A172 (cell line): Measurements from ENCODE around the gene ENOX1. TPM values are rescaled to one million over a fixed set of nuclear protein-coding genes. Genes with fewer than 3 reads are reported as not detected.

Experiments
- DNase-seq: peaks from one replicate; pipeline ENCODE4 v3.0.0-alpha.2; 2015; ENCODE audit warnings: low spot score
- total RNA-seq: library from RNA; depleted of rRNA; stranded (reverse); fragments of >200 nt; shearing (Covaris generic); gene quantifications from 2 replicates; pipeline ENCODE4 v1.2.3, GENCODE V29; 2014

The ENOX1 gene
- total RNA-seq, 1 experiment from 2014 or later: not detected

DNA sequence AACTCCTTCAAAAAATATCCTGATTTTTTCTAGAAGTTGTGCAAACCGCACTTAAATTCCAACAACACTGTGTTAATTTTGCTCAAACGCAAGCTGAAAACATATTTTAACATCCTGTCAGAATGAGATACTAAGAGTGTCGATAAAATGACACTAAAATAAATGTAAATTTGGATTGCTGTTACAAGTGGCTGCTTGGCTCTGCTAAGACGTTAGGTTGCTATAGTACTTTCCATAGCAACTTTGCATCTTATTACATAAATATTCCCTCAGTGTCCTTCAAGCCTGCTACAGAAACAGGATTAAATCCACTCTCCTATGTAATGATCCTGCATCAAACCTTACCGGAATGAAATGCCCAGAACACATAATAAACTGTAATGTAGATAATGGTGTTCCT is 471.2 kb downstream of the ENOX1 start:
- DNase-seq: no peak

DNA sequence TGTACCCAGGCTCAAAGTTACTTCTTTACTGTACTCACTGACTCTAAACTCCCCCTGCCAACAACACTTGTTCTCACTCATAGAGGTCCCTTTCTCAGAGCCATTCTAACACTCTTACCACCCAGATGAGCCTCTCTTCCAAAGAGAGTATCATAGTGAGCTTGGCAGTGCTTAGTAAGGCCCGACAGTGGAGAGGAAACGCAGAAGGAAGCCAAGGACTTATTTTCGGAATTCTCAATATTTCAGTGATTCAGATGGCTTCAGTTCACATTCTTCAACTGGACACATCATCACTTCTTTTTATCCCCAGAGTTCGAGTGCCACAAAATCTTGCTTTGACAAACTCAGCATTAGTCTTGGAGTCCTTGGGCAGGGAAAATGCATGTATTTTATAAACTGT is 477.5 kb downstream of the ENOX1 start:
- no peak for DNase-seq

DNA sequence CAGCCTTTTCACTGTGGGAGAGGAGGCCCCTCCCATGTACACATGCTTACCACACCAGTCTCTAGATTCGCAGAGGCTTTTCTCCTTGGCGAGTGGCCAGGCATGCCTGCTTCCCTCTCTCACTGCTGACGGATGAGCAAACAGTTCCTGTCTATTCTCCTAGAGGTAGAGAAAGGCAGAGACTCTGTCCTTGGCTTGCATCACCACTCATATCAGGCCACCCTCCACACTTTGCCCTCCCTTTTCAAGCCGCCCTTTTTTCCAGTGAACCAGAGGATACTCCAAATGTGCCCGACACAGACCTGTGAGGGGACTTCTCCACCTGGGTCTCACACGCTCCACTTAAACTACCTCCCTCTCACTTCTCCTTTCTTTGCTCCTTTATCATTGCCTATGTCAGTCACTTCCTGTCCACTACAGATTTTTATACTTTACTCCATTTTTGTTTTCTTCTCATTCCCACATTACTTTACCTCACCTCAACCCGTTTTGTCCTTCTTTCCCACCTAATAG is 478.8 kb downstream of the ENOX1 start:
- DNase-seq: peak; percentile 78

DNA sequence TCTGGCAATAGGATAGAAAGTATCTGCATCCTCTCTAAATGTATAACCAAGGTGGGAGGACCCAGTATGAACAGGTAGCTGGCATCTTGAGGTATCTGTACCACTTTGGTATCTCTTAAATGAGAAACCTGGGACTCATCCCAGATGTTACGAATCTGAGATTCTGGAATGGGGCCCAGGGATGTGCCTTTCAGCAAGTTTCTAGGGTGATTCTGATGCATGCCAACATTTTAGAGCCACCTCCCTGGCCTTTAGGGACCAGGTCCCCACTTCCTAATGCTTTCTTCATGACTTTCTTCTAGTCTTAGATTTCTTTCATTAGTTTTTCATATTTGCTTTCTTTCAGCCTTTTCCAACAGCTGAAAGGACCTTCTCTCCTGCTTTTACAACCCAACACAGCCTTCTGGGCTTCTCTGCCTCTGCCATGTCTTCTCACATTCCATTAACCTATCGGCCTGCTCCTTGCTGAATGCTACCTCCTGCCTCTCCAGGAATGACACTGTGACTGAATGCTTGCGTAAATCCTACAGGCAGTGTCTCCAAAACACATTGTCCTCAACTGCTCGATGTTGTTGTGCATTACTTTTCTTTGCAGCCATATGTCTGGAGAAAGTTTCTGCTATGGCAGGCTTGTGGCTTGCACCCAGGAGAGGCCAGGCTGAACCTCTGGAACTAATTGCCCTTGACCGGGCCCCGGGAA is 479.4 kb downstream of the ENOX1 start:
- DNase-seq: no peak

DNA sequence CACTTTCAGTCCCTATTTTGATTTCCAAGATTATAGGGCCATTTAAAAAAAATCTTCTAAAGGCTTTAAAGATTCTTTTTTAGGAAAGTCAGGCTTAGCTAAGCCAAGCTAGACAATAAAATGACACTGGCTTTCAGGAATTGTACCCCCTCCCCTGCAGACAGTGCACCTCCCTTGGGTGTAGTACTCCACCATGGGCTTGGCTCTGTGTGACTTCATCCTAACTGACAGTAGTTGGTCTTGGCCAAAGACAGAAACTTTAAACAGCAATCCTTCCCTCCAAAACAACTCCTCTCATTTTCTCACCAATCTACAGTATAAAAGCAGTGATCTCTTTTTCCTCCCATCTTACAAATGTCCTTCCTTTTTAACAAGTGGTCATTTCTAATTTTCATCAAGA is 480.4 kb downstream of the ENOX1 start:
- no peak for DNase-seq

DNA sequence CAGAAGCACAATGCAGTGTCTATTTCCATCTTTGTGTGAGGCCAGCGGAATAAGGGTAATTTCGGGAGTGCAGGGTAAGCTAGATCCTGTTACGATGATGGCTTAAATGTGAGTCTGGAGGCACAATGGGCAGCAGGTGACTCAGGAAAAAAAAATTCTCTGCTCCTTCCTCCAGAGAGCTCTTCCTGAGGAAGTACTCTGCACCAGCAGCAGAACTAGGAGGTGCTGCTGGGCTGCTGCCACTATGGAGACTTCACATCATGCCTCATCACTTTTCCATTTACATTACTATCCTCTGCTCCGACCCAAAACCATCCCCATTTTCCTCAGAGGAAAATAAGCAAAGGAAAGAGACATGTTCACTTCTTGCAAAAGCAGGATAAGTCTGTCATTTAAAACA is 481.4 kb downstream of the ENOX1 start:
- peak; percentile 60 for DNase-seq

DNA sequence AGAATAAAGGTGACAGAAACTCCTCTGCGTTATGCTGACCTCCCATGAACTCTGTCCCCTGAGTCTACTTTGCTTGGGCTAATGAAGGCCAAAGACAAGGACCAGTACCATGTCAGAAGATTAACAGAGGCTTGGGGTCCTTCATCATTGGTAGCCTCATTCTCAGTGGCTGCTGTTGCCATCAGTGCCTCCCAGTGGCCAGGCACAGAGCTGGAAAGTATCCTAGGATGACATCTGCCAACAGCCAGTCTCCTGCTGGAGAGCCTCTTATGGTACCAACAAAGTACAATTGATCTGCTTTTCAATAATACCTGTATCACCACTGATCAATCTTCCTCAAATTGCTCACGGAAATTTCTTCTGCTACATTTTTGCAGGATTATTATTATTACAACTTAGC is 481.8 kb downstream of the ENOX1 start:
- no peak for DNase-seq

DNA sequence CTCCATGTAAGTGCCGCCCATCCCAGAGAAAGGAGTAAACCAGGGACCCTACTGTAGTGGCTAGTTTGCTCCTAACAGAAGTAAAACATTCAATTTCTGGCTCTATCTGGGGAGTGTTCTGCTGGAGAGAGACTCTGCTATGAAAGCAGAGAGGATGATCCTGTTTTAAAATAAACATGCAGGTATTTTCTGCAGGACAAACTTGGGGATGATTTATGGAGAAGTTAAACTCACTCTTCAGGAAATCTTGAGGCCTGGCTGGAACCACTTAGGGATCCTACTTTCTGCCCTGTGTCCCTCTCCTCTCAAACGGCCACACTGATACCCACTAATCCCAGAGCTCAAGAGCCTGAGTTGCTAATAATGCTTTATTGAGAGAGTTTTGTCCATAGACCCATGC is 482.3 kb downstream of the ENOX1 start:
- DNase-seq: no peak

DNA sequence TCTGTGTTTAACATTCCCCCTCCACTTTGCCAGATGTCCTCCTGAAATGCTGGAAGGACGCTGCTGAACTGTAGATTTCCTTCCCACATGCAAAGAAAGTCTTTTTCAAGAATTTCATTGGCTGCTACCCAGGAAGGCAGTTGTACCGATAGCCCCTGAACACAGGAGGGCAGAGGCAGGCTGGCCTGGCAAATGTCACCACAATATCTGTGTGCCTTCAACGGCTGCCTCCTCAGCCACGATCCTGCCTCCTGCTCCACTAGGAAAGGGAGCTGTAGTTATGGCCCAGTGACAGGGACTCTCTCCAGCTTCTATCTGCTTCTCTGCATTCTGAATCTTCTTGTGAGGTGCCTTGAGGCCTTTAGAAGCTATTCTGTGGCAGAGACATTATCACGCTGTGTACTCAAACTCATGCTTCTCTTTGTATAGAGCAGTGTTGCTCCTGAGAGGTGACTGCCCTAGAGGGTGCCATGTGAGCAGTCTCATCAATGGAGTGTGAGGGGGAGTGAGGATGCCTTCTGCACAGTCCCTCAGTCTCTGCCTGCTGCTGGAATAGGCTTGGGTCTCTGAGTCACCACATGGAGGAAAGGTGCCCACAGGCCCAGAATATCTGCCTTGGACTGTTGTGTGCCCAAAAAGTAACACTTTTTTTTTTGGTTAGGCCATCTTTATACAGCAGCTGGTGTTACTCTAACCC is 483.6 kb downstream of the ENOX1 start:
- DNase-seq: peak; percentile 65

DNA sequence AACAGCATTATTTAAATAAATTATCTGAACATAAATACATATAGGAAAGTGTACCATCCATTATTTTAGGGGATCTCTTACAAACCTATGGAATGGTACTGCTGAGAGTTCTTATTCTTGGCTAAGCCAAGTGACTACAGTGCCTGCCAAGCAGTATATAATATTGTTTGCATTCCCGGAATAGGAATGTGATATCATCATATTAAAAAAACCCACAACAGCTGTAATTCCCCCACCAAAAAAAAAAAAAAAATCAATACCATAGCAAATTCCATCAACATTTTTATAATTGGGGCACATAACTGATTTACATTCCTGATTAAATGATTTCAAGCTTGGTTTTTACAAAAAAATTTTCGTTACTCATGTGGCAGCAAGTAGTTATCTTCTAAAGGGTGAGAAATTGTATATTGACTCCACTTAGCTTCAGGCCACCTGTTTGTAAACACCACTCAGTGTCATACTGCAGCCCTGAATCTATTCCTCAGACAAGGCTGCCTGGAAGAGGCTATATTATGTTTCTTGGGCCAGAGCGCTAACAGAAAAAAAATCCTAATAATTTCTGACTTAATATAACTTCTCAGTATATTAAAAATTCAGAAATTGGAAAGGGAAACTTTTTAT is 485.3 kb downstream of the ENOX1 start:
- no peak for DNase-seq

DNA sequence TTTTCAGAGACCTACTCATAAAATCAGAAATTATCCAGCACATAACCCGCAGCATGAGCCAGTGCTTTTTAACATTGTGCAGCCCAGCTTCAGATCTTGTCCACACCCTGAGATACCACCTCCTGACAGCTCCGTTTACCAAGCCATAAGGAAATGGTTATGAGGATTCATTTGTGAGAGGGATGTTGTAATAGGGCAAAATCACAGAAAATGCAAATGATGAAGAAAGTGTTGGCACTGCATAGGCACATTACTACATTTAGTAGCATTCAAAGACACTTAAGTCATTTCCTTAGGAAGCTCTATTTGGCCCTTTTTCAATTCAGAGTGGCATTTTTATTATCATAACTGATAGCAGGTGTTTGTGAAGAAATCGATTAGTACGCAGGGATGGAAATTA is 485.9 kb downstream of the ENOX1 start:
- DNase-seq: no peak

DNA sequence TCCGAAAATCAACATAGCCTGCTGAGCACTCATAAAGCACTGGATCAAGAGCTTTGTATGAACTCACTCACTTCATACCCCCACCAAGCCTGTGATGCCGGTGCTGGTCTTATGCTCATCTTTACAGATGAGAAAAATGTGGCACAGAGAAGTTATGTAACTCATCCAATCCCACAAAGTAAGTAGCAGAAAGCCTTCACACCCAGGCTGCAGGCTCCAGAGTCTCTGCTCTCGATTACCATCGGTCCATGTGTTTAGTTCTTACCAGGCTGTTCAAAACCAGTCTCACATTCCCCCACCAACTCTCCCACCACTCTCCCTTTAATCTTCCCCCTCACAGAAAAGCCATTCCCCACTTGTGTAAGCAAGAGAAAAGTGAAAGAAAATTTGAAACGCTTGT is 487.4 kb downstream of the ENOX1 start:
- no peak for DNase-seq

DNA sequence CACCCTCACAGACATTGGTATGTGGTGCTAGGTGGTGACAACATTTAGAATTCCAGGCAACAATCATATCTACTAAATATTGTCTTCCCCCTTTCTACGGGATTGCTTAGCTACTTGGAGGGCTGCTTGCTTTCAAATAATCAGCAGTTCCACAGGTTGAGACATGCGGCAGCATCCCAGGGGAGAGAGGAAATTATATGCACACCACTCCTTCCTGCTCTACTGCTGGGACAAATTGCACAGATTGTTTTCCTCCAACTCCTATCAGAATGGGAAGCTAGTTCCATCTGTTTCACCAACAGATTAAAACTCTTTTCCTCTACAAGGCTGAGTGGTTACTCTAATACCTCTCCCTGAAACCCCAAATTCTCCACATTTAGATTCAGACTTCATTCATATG is 488.0 kb downstream of the ENOX1 start:
- DNase-seq: no peak

DNA sequence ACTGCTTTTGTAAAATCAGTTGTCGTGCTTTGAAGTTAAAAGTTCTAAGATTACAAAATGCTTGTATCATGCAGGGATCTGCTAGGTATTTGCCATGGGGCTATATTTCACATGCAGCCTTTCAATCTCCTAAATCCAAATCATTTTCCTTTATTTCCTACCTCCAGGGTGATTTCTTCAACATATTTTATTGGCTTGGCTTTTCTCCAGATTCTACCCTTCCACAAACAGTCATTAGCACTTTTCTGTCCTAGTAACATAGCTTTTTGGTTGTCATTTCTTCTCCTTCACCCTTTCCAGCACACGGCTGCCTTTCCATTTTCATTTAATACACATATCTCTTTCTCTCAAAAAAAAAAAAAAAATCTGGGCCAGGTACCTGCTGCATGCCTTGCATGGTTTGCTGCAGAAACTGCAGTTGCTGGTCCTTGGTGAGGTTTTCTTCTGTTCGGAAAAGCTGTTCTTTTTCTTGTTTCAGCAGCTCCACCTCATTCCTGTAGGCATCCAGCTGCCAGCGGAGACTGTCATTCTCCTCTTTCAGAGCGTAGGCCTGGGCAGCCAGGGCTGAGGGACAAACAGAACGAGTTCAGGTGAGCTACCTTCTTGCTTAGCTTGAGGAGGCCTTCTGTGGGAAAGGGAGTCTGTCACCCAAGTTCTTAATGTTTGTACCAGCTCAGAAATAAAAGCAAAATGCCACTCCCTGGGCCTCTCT is 488.6 kb downstream of the ENOX1 start:
- no peak for DNase-seq

DNA sequence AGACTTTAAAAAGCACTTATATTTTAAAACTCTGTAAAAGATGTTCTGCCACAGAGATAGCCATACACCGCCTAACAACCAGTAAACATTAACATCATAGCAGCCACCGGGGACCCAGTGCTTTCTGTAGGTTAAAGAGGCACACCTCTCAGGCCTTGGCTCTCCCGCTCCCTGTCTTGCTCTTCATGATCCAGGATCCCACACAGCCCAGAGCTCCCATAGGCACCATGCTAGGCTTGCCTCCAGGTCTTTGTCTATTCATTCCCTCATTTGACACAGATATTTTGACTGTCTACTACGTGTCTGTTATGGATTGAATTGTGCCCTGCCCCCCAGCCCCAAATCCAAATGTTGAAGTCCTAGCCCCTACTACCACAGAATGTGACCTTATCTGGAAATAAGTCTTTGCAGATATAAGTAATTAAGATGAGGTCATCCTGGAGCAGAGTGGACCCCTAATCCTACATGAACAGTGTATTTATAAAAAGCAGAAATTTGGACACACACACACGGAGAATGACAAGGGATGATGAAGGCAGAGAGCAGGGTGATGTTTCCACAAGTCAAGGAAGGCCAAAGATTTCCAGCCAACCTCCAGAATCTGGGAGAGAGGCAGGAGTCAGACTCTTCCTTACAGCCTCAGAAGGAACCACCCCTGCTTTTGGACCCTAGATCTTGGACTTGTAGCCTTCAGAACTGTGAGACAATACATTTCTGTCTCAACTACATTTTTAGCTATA is 490.8 kb downstream of the ENOX1 start:
- no peak for DNase-seq

DNA sequence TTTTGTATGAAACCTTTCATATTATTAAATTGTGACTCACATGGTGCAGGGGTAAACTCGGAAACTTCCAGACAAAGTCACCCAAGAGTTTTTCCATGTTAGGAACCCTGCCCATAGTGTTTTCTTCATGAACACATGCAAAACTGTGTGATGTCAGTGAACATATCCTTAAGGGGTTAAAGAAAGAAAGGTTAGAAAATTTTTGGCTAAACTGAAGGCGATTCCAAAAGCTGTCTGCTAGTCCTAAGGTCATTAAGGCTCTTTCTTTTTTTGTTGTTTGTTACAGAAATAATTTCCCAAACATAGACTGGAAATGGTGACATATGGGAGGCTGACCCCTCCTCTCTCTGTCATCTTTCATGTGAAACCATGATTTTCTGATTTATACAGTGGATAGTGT is 491.5 kb downstream of the ENOX1 start:
- DNase-seq: no peak

DNA sequence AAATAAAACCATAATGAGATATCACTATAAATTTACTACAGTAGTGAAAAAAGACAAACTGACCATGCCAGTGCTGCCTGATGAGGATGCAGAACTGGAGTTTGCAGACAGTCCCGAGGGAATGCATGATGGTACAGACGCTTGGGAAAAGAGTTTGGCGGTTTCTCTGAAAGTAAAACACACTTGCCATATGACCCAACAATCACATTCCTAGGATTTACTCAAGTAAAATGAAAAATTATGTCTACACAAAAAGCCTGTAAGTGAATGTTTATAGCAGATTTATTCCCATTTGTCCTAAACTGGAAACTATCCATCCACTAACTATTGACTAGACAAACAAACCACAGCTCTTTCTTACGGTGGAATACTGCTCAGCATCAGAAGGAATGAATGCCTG is 492.4 kb downstream of the ENOX1 start:
- no peak for DNase-seq

DNA sequence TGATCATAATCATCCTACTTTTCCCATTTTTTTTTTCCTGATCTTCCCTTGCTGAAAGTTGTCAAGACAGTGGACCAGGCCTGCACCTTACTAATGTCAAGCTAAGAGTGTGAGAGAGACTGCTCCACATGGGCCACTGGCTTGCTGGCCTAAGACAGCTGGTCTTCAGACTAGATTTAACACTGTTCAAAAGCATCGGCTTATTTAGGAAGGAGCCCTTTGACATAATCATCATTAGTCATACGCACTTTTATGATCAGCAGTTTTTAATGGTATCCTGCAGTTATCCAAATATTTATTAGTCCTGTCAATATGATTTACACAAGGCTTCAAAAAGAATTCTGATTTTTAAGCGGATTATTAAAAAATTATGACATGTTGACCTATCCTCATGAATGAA is 492.8 kb downstream of the ENOX1 start:
- no peak for DNase-seq

DNA sequence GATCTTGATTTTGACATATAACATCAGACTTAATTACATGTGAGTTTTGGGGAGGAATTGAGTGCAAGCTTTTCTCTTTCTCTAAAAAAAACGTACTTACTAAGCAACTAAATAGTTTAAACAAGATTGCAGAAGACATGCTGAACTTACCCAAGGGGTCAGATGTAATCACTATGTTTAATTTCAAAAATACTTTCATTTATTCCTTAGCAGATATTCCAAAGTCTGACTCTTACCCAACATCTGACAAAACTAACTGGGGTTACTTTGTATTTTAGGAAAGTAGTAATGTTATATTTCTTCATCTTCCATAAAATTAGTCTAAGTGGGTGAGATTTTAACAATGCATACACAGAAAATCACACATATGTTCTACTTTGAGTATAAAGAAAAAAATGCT is 493.2 kb downstream of the ENOX1 start:
- no peak for DNase-seq

DNA sequence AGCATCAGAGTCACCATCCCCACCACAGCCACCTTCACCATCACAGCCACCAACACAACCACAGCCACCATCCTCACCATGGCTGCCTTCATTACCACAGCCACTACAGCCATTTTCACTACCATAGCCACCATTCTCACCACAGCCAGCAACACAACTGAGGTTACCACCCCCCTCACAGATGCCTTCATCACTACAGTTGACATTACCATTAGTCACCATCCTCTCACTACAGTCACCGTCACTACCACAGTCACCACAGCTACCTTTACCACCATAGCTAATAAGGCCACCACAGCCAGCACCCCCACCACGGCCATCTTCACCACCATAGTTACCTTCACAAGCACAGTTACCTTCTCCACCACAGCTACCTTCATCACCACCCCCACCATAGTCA is 493.8 kb downstream of the ENOX1 start:
- DNase-seq: no peak

DNA sequence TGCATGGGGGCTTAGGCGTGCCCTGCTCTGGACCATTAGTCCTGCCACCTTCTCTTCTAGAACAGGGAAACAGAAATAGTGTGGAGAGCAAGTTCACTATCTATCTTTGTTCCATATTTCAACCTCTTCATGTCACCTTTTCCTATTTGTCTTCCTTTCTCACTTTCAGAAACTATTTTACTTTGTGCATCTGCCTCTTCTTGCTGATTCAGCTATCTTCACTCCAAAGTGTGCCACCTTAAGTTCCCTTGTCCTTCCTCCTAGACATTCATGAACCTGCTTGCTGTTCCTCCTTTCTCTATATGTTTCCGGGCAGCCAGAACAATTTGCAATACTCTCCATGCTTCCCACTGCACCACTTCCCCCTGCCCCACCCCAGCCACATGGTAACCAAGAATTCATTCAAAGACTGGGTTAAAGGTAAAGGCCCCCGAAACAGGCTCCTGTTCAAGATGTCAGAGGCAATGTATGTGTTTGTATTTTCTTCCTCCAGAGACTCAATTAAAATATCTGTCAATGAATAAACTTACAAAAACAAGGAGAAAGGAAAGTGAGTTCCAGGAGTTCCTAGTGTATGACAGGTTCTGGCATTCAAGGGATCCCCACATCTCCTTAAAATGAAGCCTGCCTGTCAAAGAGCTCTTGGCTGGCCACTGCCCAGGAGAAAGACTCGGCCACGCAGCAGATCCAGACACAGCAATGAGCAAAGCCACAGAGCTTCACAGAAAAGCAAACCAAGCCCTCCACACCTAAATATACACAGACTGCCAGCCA is 495.3 kb downstream of the ENOX1 start:
- DNase-seq: no peak
